GM19328 (cell line): ENCODE results near the gene GPR152.
A peak's percentile ranks its signal among the peaks of the same experiment; 100 is the strongest.
"Not testable (repeated sequence)": the region's sequence is repeated elsewhere in the genome, so short reads cannot be mapped to it uniquely, and the experiment has no call there.

Experiments
- ATAC-seq: cut with Tn5 transposase; IDR thresholded peaks from one replicate; pipeline ENCODE4 v1.9.1; 2021; ENCODE audit warnings: mild to moderate bottlenecking, moderate library complexity; ENCODE audit not compliant: unreplicated experiment

The GPR152 gene

GRCh38 chr11:67489885-67490726, 37.6 kb upstream of the GPR152 start:
- no peak for ATAC-seq

GRCh38 chr11:67489203-67489884, 36.8 kb upstream of the GPR152 start:
- no peak for ATAC-seq

- ATAC-seq, result peak; percentile 37
These were observed 34.1 kb upstream of the GPR152 start for GRCh38 chr11:67486481-67487195.

GRCh38 chr11:67485873-67486361, 33.4 kb upstream of the GPR152 start:
- ATAC-seq, result not testable (repeated sequence)

- ATAC-seq, result no peak
These were observed 32.4 kb upstream of the GPR152 start for GRCh38 chr11:67484847-67485311.

GRCh38 chr11:67483831-67484665, 31.5 kb upstream of the GPR152 start:
- ATAC-seq, result no peak

GRCh38 chr11:67482827-67483798, 30.6 kb upstream of the GPR152 start, which contains the start of gene AIP:
Gene AIP (plus strand): TSS chr11:67483026. CDS start chr11:67483159, 133 bp downstream.
- peak; percentile 59 for ATAC-seq

- peak; percentile 11 for ATAC-seq
These were observed 29.8 kb upstream of the GPR152 start for GRCh38 chr11:67482275-67482826.

GRCh38 chr11:67477344-67478050, 25.0 kb upstream of the GPR152 start:
- ATAC-seq, result not testable (repeated sequence)

GRCh38 chr11:67476692-67477091, 24.2 kb upstream of the GPR152 start:
- not testable (repeated sequence) for ATAC-seq

- ATAC-seq, result no peak
These were observed 20.4 kb upstream of the GPR152 start for GRCh38 chr11:67472882-67473281.

- ATAC-seq, result no peak
These were observed 17.9 kb upstream of the GPR152 start for GRCh38 chr11:67470337-67471002.

GRCh38 chr11:67469508-67469811, 16.9 kb upstream of the GPR152 start:
- no peak for ATAC-seq

GRCh38 chr11:67468759-67469507, 16.4 kb upstream of the GPR152 start, which contains the start of gene TMEM134:
Gene TMEM134 (minus strand): TSS chr11:67469251. CDS start chr11:67469192, 59 bp downstream.
- peak; percentile 72 for ATAC-seq

- no peak for ATAC-seq
These were observed 15.9 kb upstream of the GPR152 start for GRCh38 chr11:67468456-67468758.

GRCh38 chr11:67468056-67468455, 15.5 kb upstream of the GPR152 start:
- no peak for ATAC-seq
